ENCODE measurements around the gene DGKD.

DNA sequence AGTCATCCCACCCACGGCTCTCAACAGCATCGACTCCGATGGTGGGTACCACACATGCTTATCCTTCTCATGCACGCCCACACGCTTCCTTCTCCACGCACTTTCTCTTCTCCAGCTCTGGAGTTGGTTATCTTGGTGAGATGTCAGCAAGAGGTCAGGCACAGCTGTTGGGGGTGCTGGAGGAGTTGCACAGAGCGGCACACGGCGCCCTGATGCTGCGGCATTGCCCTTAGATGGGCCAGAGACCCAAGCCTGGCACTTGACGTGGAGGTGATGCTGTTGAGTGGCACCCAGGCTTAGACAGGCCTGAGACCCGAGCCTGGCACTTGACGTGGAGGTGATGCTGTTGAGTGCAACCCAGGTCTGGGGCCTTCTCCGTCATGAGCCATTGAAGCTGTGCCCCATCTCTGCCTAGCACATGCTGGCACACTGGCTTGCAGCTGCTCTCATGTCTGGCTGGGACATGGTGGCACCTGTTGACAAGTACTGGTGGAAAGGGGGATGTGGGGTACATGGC, 83.2 kb downstream of the DGKD start:
- TF ChIP-seq, protein P1, sequence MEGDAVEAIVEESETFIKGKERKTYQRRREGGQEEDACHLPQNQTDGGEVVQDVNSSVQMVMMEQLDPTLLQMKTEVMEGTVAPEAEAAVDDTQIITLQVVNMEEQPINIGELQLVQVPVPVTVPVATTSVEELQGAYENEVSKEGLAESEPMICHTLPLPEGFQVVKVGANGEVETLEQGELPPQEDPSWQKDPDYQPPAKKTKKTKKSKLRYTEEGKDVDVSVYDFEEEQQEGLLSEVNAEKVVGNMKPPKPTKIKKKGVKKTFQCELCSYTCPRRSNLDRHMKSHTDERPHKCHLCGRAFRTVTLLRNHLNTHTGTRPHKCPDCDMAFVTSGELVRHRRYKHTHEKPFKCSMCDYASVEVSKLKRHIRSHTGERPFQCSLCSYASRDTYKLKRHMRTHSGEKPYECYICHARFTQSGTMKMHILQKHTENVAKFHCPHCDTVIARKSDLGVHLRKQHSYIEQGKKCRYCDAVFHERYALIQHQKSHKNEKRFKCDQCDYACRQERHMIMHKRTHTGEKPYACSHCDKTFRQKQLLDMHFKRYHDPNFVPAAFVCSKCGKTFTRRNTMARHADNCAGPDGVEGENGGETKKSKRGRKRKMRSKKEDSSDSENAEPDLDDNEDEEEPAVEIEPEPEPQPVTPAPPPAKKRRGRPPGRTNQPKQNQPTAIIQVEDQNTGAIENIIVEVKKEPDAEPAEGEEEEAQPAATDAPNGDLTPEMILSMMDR (IDR thresholded peaks at IDR 0.05): no peak
- no peak for TF ChIP-seq POLR2A (IDR thresholded peaks at IDR 0.05)

Measured in Peyer's patch (tissue), 4 donors.